Raji (cell line): ENCODE measurements around the gene PKMYT1.

Experiments used
- POLR2A ChIP-seq: IDR thresholded peaks from 2 replicates; pipeline ENCODE4 v1.6.1; 2011; ENCODE audit warnings: low read depth, low read length, control low read depth; ENCODE audit not compliant: insufficient read depth

The PKMYT1 gene

DNA sequence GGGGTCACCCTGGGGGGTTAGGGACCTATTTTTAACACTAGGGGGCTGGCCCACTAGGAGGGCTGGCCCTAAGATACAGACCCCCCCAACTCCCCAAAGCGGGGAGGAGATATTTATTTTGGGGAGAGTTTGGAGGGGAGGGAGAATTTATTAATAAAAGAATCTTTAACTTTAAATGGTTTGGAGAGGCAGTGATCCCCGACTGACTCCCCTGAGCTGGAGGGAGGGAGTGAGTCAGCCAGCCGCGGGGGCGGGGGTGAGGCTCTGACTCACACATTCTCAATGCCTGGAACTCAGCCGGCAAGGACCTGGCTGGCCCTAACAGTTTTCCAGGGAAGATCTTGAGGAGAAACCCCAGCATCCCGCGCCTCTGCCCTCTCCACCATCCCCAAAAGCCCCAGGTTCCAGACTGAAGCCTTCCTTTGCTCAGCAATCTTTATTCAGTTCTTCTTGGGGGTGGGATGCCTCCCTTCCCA lies 42.0 kb upstream of the PKMYT1 start:
- TF ChIP-seq POLR2A = 0 out of 2 replicates have a peak, but pooled peaks have one; percentile 15

DNA sequence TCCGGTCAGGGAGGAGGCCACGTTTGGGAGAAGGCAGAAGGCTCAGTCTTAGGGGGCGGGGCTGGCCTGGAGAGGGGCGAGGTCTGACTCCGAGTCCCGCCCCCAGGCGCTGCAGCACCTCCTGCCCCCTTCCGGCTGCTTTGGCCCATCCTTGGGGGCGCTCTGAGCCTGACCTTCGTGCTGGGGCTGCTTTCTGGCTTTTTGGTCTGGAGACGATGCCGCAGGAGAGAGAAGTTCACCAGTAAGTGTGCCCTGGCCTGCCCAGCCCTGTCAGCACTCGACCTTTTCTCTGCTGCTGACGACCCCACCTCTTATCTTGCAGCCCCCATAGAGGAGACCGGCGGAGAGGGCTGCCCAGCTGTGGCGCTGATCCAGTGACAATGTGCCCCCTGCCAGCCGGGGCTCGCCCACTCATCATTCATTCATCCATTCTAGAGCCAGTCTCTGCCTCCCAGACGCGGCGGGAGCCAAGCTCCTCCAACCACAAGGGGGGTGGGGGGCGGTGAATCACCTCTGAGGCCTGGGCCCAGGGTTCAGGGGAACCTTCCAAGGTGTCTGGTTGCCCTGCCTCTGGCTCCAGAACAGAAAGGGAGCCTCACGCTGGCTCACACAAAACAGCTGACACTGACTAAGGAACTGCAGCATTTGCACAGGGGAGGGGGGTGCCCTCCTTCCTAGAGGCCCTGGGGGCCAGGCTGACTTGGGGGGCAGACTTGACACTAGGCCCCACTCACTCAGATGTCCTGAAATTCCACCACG lies 41.4 kb upstream of the PKMYT1 start:
- TF ChIP-seq POLR2A = no peak

DNA sequence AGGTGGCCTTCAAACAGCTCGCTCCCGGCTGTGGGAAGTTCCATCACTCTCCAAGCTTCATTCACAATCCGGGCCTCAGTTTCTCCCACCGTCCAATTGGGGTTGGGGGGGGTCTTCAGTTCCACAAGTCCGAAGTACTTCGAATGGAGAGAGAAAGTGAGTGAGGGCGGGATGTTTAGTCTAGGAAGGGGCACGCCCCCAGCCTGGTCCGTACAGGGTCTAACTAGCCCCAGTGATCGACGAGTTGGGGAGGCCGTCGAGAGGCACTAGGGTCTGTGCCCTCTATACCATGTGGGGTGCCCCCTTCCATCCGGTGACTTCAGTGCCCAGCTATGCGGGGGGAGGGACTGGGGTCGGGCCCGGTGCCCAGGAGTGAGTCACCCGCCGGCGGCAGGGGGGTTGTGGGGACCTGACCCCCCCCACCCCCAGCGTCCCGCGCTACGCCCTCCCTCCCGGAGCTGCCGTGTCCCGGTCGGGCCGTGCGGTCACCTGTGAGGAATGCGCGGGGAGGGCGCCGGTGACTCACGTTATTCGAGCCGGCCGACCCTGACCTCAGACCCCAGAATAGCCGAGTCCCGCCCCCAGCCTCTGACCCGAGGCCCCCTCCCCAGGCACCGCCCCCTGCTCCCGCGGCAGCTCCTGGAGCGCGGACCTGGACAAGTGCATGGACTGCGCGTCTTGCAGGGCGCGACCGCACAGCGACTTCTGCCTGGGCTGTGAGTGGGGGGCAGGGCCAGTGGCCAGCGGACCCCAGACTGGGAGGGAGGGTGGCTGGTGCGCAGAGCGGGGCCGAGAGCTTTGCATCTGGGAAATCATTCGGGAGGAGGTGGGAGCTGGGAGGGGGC lies 40.6 kb upstream of the PKMYT1 start:
- no peak for TF ChIP-seq POLR2A

DNA sequence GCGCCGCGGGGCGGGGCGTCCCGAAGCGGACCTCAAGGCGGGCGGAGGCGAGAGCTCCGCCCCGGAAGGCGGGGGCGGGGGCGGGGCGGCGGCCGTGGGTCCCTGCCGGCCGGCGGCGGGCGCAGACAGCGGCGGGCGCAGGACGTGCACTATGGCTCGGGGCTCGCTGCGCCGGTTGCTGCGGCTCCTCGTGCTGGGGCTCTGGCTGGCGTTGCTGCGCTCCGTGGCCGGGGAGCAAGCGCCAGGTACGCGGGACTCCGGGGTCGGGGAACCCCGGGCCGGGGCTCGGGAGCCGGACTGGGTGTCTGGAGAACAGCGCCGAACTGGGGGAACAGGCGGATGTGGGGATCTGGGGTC lies 40.0 kb upstream of the PKMYT1 start, which contains the start of gene TNFRSF12A:
TNFRSF12A (plus strand) TSS at position 122 of the 357 bp plus-strand sequence; CDS start at position 152, 30 bp downstream.
- peak; percentile 83 for TF ChIP-seq POLR2A

DNA sequence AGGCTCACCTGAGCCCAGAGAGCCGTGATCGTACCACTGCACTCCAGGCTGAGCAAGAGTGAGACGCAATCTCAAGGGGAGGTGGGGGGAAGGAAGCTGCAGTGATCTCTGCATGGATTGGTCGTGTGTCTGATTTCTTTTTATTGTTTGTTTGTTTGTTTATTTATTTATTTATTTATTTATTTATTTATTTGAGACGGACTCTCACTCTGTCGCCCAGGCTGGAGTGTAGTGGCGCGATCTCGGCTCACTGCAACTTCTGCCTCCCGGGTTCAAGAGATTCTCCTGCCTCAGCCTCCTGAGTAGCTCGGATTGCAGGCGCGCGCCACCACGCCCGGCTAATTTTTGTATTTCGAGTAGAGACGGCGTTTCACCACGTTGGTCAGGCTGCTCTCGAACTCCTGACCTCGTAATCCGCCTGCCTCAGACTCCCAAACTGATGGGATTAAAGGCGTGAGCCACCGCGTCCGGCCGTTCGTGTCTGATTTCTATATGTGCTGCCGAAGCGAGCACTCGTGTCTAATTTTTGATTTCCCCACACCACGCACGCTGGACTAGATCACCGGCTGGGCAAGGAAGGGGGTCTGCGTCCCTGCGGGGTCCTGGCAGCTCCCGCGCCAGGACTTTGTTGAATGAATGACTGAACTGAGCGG lies 39.5 kb upstream of the PKMYT1 start:
- TF ChIP-seq POLR2A = no peak

DNA sequence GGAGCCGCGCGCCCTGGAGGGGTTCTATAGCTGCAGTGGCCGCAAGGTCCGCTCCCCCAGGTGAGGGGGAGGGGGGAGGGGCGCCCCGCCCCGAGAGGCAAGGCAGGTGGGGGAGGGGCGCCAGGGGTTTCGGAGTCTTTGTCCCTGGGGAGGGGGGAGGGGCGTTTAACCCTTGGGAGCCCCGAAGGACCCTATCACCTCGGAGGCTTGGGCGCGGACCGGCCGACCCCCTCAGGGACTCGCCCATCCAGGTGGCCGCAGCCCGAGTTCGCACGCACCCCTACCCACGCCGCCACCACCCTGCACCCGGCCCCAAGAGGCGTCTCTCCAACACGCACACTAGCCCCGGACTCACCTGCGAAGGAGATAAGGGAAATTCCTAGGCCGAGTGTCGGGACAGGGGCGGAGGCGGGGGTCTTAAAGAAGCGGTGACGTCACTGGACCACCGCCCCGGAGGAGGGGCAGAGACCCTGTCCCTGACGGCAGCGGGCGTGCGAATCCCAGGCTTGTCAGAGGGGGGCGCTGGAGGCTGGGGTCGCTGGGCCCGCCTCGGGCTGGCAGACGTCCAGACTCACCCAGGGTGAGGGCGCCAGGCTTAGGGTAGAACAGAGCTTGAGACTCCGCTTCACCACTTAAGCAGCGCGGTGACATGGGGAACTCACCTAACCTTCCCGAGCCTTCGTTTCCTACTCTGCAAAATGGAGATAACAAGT lies 37.7 kb upstream of the PKMYT1 start, which contains the start of gene CLDN6:
CLDN6 (minus strand) TSS at position 390 of the 713 bp plus-strand sequence. CDS start 2,162 bp downstream, outside the sequence.
- no peak for TF ChIP-seq POLR2A

DNA sequence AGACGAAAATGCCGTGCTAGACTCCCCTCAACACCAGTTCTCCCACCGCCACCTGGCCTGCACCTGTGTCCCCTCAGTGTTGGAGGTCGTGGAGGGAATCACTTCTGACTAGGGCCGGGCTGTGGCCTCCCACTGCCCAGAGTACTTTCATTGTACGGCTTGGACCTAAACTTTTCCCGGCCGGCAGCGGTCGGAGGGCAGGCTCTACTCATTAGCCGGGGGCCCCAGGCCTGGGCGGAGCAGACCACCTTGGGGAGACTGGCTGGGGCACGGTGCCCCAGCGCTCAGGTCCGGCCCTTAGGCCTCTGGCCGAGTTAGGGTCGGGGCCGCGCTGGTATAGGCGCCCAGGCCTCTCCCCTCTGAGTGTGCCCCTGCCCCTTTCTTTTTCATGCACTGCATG lies 37.1 kb upstream of the PKMYT1 start:
- TF ChIP-seq POLR2A = no peak

DNA sequence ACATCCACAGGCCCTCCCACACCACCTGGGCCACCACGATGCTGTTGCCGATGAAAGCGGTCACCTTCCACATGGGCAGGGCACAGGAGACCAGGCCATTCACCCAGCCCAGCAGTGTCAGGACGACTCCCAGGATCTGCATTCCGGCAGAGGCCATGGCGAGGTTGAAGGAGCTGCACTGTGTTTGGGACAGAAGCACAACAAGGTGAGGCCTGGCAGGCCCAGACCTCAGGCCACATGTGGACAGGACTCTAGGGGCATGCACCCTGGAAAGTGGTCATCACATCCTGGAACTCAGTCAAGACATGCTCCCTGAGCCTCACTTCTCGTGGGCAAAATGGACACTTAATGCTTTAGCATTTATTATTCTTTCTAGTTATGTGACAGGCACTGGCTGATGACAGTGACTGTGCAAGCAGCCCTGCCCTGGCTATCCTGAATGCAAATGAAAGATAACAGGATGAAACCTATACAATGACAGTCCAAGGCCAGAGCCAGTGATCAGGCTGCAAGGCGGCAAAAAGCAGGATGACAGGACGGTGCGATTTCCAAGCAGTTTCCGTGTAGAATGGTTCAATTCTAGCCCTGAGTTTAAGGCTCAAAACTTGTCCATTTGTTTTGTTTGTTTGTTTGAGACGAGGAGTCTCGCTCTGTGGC lies 35.7 kb upstream of the PKMYT1 start:
- no peak for TF ChIP-seq POLR2A

DNA sequence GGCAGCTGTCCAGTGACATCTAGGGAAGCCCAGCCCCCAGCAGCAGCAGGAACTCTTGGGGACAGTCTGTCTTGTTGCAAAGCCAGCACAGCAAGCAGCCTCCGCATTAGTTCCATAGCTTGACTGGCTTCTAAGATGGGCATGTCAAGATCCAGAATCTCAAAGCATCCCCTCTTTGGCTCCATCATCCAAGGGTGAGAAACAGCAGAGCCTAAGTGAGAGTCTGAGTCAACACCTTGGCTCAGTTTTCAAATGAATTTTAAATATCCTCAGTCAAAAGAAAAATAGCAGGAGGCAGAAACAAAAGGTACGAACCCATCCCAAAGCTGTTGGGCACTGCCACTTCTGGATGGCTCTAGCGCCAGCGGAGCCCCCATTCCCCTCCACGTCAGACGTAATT lies 34.7 kb upstream of the PKMYT1 start:
- TF ChIP-seq POLR2A = no peak

DNA sequence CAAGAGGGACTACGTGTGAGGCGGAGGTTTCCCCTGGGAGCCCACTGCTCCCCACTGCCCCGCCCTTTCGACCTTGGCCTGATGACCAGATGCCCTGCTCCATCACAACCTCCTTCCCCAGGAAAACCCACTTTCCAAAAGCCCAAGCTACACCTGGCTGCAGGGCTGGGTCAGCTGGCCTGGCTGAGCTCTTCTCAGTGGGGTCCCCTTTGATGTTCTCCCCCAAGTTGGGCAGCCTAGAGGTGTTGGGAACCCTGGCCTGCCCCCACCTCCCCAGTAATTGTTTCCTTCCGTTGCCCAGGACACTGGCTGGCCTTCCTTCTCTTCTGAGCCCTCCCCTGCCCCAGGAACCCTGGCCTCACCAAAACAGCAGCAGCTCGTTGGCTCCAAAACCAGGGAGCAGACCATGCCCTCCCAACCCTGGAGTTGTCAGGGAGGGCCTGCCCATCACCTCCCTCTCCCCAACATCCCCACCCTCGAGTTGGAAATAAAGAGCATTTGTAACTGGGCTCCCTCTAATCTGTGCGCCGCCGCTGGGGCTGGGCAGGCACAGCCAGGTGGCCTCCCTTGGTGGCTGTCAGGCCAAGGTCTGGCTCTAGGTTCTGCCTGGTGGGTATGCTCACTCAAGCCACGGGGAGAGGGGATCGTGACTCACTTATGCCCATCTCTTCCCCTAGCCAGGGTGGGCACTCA lies 33.9 kb upstream of the PKMYT1 start:
- TF ChIP-seq POLR2A = no peak

DNA sequence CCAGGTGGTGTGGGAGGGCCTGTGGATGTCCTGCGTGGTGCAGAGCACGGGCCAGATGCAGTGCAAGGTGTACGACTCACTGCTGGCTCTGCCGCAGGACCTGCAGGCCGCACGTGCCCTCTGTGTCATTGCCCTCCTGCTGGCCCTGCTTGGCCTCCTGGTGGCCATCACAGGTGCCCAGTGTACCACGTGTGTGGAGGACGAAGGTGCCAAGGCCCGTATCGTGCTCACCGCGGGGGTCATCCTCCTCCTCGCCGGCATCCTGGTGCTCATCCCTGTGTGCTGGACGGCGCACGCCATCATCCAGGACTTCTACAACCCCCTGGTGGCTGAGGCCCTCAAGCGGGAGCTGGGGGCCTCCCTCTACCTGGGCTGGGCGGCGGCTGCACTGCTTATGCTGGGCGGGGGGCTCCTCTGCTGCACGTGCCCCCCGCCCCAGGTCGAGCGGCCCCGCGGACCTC lies 33.3 kb upstream of the PKMYT1 start:
- no peak for TF ChIP-seq POLR2A

DNA sequence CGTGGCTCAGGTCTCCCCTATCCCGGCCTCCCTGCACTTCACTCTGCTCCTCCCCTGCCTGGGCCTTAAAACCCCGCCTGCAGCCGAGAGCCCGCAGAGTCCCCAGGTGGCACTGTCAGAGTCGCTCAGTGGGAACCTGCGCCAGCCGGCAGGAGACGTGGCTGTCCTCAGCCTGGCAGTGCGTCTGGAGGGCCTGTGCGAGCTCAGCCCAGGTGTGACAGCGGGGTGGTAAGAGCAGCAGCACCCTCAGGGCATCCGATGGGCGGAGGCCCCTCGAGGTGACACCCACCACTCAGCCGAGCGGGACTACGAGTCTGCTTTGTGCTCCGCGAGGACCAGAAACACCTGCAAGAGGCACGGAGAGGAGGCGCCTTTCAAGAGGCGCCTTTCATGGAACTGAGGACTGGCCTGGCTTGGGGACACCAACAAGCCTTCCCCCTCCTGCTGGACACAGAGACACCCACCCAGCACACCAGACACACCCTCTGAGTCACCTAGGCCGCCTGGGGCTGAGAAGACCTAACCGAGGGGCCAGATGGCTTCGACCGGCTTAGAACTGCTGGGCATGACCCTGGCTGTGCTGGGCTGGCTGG lies 32.7 kb upstream of the PKMYT1 start, which contains the start of gene CLDN9:
CLDN9 (plus strand) TSS at position 96 of the 593 bp plus-strand sequence; CDS start at position 536, 440 bp downstream.
- TF ChIP-seq POLR2A = no peak

DNA sequence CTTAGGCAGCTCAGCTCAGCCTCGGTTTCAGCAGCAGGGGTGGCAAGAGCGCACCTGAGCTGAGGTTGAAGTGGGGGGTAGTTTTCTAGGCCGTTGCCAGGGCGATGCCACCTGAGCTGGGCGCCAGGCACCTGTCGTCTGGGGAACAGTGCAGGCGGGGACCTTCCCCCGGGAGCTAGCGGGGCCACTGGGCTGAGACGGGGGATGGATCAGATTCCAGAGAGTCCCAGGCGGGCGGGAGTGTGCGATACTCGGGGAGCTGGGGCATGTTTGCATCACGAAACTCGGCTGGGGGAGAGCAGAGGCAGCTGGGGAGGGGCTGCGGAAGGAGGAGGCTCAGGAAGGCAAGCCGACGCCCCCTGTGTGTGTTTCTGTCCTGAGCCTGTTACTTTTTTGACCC lies 32.0 kb upstream of the PKMYT1 start:
- no peak for TF ChIP-seq POLR2A
